Activated naive CD4-positive, alpha-beta T cell treated with anti-CD3 and anti-CD28 coated beads for 36 hours (primary cell): Measurements from ENCODE around the gene EEF1AKMT1. TPM values are rescaled to one million over a fixed set of nuclear protein-coding genes. Genes with fewer than 3 reads are reported as not detected.

ENCODE experiments used
- CTCF ChIA-PET: fragments of 350-600 bp; sonication (Branson Sonifier 250); formaldehyde crosslinking; loops from one replicate; lab custom pipeline; 2021; ENCODE audit warnings: antibody characterized with exemption; lab: Charles Lee
- DNase-seq: peaks from one replicate; pipeline ENCODE4 v3.0.0-alpha.2; 2020
- H3K27ac Mint-ChIP-seq: one replicate; pipeline ENCODE4 v1.8.0; 2021; ENCODE audit warnings: mild to moderate bottlenecking, mixed read lengths
- H3K27me3 Mint-ChIP-seq: one replicate; pipeline ENCODE4 v1.8.0; 2021; ENCODE audit warnings: low read depth, mixed read lengths
- H3K36me3 Mint-ChIP-seq: one replicate; pipeline ENCODE4 v1.8.0; 2021; ENCODE audit warnings: low read depth, mixed read lengths
- H3K4me1 Mint-ChIP-seq: one replicate; pipeline ENCODE4 v1.8.0; 2021; ENCODE audit warnings: low read depth, mixed read lengths
- H3K4me3 Mint-ChIP-seq: one replicate; pipeline ENCODE4 v1.8.0; 2021; ENCODE audit warnings: mild to moderate bottlenecking, moderate library complexity, mixed read lengths
- H3K9me3 Mint-ChIP-seq: one replicate; pipeline ENCODE4 v1.8.0; 2021; ENCODE audit warnings: mixed read lengths
- intact Hi-C: fragments of 100-400 bp; cut with micrococcal nuclease; formaldehyde crosslinking; loops from one replicate; pipeline ENCODE4 v1.15.1; 2023
- total RNA-seq, 2 experiments: library from RNA; stranded (reverse); gene quantifications; one replicate each; pipeline ENCODE4 v1.2.3, GENCODE V29; 2021

EEF1AKMT1 gene
- total RNA-seq, 2 experiments from 2014 or later, result 15.1 to 16.5 TPM

- DNase-seq, result no peak
- peaks cover 5% of the 10 kb centered on the region for H3K4me1 Mint-ChIP-seq
- CTCF ChIA-PET, result interaction anchor here (0.6 to 2.0 kb wide), 7 partner anchors 9 to 220 kb away, joined by 3 to 13 read pairs (median 5); partner anchors contain the start of gene IL17D
- H3K27ac Mint-ChIP-seq, result no peak overlapping the region
- intact Hi-C loops, result no loop called here
- no peak overlapping the region for H3K4me3 Mint-ChIP-seq
- H3K36me3 Mint-ChIP-seq, result no peaks in the 10 kb centered on the region
- peaks cover 8% of the 10 kb centered on the region for H3K27me3 Mint-ChIP-seq
- H3K9me3 Mint-ChIP-seq, result no peaks in the 10 kb centered on the region
These were observed 58.4 kb downstream of the EEF1AKMT1 start for GRCh38 chr13:20715330-20715712.

DNA sequence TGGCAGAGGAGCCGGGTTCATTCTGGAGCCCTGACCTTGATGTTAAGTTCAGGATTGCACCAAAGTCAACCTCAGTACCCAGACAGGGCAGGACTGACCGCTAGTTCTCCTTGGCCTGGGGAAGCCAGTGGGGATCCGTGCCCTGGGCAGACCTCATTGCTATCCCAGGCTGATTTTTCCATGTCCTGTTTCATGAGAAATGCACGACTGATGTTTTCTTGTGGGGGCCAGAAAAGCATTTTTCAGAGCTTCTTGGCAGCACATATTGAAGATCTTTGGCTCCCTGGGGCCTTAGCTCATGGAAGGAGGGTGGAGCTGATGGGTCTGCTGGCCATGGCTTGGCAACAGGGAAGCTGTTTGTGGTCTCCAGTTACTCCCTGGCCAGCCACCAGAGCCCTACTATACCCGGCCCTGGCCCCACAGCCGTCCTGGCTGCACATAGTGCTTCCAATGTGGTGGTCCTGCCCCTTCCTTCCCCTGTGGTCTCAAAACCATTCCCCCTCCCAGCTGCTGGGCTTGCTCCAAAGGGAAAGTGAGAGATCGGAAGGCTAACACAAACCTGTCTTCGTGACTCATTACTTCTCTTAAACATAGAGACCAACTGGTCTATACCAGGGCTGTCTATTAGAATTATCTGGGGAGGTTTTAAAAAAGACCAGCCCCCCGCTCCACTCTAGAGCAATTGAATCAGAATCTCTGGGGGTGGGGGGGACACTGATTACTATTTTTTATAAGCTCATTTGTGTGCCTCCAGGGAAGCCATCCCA, 59.0 kb downstream of the EEF1AKMT1 start:
- H3K27ac Mint-ChIP-seq, result no peak overlapping the region
- peaks cover 8% of the 10 kb centered on the region for H3K27me3 Mint-ChIP-seq
- H3K4me3 Mint-ChIP-seq, result no peak overlapping the region
- H3K36me3 Mint-ChIP-seq, result no peaks in the 10 kb centered on the region
- H3K9me3 Mint-ChIP-seq, result no peaks in the 10 kb centered on the region
- peaks cover 5% of the 10 kb centered on the region for H3K4me1 Mint-ChIP-seq
- no peak for DNase-seq
- CTCF ChIA-PET, result interaction anchor here (0.6 to 2.0 kb wide), 9 partner anchors 9 to 222 kb away, joined by 3 to 13 read pairs (median 5); partner anchors contain the start of gene IL17D
- intact Hi-C loops, result no loop called here

GRCh38 chr13:20714161-20714560, 59.6 kb downstream of the EEF1AKMT1 start:
- no peak overlapping the region for H3K4me3 Mint-ChIP-seq
- H3K36me3 Mint-ChIP-seq, result no peaks in the 10 kb centered on the region
- no peak for DNase-seq
- no peaks in the 10 kb centered on the region for H3K9me3 Mint-ChIP-seq
- peaks cover 8% of the 10 kb centered on the region for H3K27me3 Mint-ChIP-seq
- intact Hi-C loops, result no loop called here
- peaks cover 5% of the 10 kb centered on the region for H3K4me1 Mint-ChIP-seq
- H3K27ac Mint-ChIP-seq, result no peak overlapping the region
- CTCF ChIA-PET, result interaction anchor here (0.6 to 2.0 kb wide), 7 partner anchors 10 to 221 kb away, joined by 3 to 13 read pairs (median 5); no protein-coding TSS in a partner anchor

DNA sequence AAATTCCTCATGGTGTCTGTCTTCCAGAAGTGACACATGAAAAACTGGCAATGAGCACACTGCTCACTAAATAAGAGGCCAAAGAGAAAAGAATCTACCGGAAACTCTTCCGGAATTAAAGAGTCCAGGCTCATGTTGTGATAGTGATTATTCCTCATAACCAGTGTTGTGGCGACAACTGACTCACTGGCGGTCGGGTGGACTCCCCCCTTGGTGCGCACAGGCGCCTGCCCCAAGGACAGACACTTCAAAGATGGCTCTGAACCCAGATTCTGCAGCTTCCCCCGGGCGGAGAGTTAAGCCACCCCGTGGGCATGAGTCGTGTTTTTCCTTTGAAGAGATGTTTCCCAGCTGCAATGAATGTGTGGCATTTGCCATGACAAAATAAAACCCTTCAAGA, 60.0 kb downstream of the EEF1AKMT1 start:
- CTCF ChIA-PET, result interaction anchor here (0.6 to 2.0 kb wide), 8 partner anchors 10 to 221 kb away, joined by 3 to 13 read pairs (median 4); no protein-coding TSS in a partner anchor
- Mint-ChIP-seq H3K4me1 (peaks cover 5% of the 10 kb centered on the region), H3K27ac (no peak overlapping the region), H3K27me3 (peaks cover 8% of the 10 kb centered on the region), H3K36me3 (no peaks in the 10 kb centered on the region), H3K9me3 (no peaks in the 10 kb centered on the region), H3K4me3 (no peak overlapping the region)
- DNase-seq, result no peak
- intact Hi-C loops, result no loop called here

- Mint-ChIP-seq H3K36me3 (no peaks in the 10 kb centered on the region), H3K27me3 (peaks cover 8% of the 10 kb centered on the region), H3K4me1 (peaks cover 5% of the 10 kb centered on the region), H3K4me3 (no peak overlapping the region), H3K27ac (no peak overlapping the region), H3K9me3 (no peaks in the 10 kb centered on the region)
- intact Hi-C loops, result no loop called here
- CTCF ChIA-PET, result interaction anchor here (0.6 to 1.4 kb wide), 6 partner anchors 11 to 575 kb away, joined by 3 to 4 read pairs (median 3); no protein-coding TSS in a partner anchor
- DNase-seq, result no peak
These were observed 60.8 kb downstream of the EEF1AKMT1 start for GRCh38 chr13:20713014-20713376.

DNA sequence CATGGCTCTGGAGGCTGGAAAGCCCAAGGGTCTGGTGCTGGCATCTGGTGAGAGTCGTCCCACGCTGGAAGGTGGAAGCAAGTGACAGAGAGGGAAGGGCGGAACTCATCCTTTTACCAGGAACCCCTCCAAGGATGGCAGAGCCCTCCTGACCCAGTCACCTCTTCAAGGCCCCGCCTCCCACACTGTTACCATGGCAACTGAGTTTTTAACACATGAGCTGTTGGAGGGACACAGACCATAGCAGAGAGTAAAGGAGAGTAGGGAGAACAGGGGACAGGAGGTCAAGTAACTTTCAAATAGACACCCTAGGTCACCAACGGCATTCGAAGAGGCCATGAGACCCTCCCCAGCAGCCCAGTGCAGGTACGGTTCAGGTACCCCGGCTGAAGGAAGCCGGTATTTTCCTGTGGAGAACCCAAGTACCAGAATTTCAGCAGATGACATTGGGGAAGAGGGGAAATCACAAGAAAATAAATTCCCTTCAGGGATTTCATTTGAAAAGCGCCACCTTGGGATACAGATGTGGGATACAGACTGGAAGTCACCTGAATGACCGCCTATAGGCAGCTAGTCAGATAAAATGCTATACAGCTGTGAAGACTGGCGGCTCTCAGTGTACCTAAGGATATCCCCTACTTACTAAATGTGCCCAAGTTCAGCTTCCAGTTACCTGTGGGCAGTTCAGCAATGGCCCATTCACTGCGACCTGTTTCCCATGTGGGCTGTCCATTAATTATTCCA, 62.3 kb downstream of the EEF1AKMT1 start:
- CTCF ChIA-PET, result interaction anchor here (0.6 to 2.6 kb wide), 15 partner anchors 10 to 514 kb away, joined by 3 to 17 read pairs (median 4); no protein-coding TSS in a partner anchor
- no peaks in the 10 kb centered on the region for H3K9me3 Mint-ChIP-seq
- no peaks in the 10 kb centered on the region for H3K36me3 Mint-ChIP-seq
- H3K4me3 Mint-ChIP-seq, result no peak overlapping the region
- DNase-seq, result no peak
- H3K27me3 Mint-ChIP-seq, result peaks cover 8% of the 10 kb centered on the region
- intact Hi-C loops, result loop anchor here (1.0 kb wide), 2 partner anchors 117 to 214 kb away; no protein-coding TSS in a partner anchor
- no peak overlapping the region for H3K27ac Mint-ChIP-seq
- H3K4me1 Mint-ChIP-seq, result peaks cover 5% of the 10 kb centered on the region

GRCh38 chr13:20709782-20710181, 64.0 kb downstream of the EEF1AKMT1 start:
- H3K27ac Mint-ChIP-seq, result no peak overlapping the region
- H3K36me3 Mint-ChIP-seq, result no peaks in the 10 kb centered on the region
- H3K9me3 Mint-ChIP-seq, result no peaks in the 10 kb centered on the region
- CTCF ChIA-PET, result interaction anchor here (0.7 to 2.6 kb wide), 6 partner anchors 63 to 217 kb away, joined by 3 to 8 read pairs (median 4); no protein-coding TSS in a partner anchor
- H3K27me3 Mint-ChIP-seq, result peaks cover 8% of the 10 kb centered on the region
- no peak overlapping the region for H3K4me3 Mint-ChIP-seq
- peaks cover 5% of the 10 kb centered on the region for H3K4me1 Mint-ChIP-seq
- DNase-seq, result no peak
- intact Hi-C loops, result loop anchor here (10.0 kb wide), 1 partner anchor 185 kb away; the partner anchor contains the start of gene CRYL1

GRCh38 chr13:20709369-20709768, 64.4 kb downstream of the EEF1AKMT1 start:
- CTCF ChIA-PET, result interaction anchor here (0.7 to 1.9 kb wide), 5 partner anchors 63 to 216 kb away, joined by 3 to 8 read pairs (median 4); no protein-coding TSS in a partner anchor
- Mint-ChIP-seq H3K9me3 (no peaks in the 10 kb centered on the region), H3K27me3 (peaks cover 8% of the 10 kb centered on the region), H3K4me1 (peaks cover 5% of the 10 kb centered on the region), H3K27ac (no peak overlapping the region), H3K36me3 (no peaks in the 10 kb centered on the region), H3K4me3 (no peak overlapping the region)
- intact Hi-C loops, result loop anchor here (10.0 kb wide), 1 partner anchor 185 kb away; the partner anchor contains the start of gene CRYL1
- DNase-seq, result no peak

GRCh38 chr13:20708216-20708615, 65.5 kb downstream of the EEF1AKMT1 start:
- Mint-ChIP-seq H3K27me3 (peaks cover 2% of the 10 kb centered on the region), H3K9me3 (no peaks in the 10 kb centered on the region), H3K27ac (no peak overlapping the region), H3K36me3 (no peaks in the 10 kb centered on the region), H3K4me3 (no peak overlapping the region), H3K4me1 (peaks cover 5% of the 10 kb centered on the region)
- DNase-seq, result no peak
- intact Hi-C loops, result loop anchor here (10.0 kb wide), 1 partner anchor 183 kb away; the partner anchor contains the start of gene CRYL1
- CTCF ChIA-PET, result interaction anchor here (0.7 to 1.5 kb wide), 3 partner anchors 45 to 212 kb away, joined by 3 read pairs; no protein-coding TSS in a partner anchor

DNA sequence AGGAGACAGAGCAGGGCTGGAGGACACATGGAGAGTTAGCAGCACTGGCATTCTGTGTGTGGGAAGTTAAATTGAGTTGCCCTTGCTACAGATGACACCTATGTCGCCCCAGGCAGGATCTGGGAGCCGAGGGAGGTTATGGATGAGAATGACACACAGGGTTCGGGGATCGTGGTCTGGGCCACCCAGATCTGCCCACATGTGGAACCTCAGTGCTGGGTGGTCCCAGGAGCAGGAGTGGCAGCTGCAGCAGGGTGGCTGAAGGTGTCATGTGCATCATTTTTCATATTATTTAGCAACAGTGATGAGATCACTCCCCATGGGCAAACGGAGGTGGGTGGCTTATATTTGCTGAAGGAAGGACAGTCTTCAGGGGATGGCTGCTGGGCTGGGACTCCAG, 67.1 kb downstream of the EEF1AKMT1 start:
- H3K27me3 Mint-ChIP-seq, result no peaks in the 10 kb centered on the region
- intact Hi-C loops, result loop anchor here (10.0 kb wide), 1 partner anchor 182 kb away; the partner anchor contains the start of gene CRYL1
- H3K9me3 Mint-ChIP-seq, result no peaks in the 10 kb centered on the region
- CTCF ChIA-PET, result interaction anchor here (0.6 to 2.5 kb wide), 3 partner anchors 120 to 211 kb away, joined by 3 to 8 read pairs (median 4); no protein-coding TSS in a partner anchor
- no peak for DNase-seq
- peaks cover 5% of the 10 kb centered on the region for H3K4me1 Mint-ChIP-seq
- no peak overlapping the region for H3K27ac Mint-ChIP-seq
- no peaks in the 10 kb centered on the region for H3K36me3 Mint-ChIP-seq
- no peak overlapping the region for H3K4me3 Mint-ChIP-seq

DNA sequence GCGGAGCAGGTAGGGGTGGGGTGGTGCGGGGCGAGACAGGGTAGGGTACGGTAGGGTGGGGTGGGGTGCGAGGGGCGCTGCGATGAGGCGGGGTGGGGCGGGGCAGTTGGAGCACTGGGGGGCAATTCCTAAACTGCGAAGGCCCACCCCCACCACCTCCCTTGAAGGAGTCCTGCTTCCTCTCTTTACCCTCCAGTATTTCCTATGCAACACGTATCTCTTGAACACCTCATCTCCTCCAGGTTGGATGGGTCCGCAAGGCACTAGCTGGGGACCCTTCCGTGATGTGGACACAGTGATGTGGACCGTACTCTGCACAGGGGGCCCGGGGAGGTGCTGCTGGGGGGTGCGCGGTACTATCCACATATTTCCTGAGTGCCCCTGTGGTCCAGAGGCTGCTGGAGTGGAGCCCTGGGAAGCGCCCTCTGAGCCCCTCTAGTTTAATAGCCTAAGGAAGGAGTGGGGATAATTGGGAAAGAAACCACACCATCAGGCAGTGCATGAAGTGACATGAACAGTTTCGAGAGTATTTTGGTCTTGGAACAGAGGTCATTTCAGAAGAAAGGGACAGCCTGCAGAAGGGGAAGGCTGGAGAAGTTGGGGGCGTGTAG, 69.2 kb downstream of the EEF1AKMT1 start:
- DNase-seq, result no peak
- Mint-ChIP-seq H3K9me3 (no peaks in the 10 kb centered on the region), H3K36me3 (no peaks in the 10 kb centered on the region), H3K27ac (no peak overlapping the region), H3K4me3 (peak overlapping the region; percentile 65), H3K4me1 (peaks cover 5% of the 10 kb centered on the region), H3K27me3 (peaks cover 10% of the 10 kb centered on the region)
- CTCF ChIA-PET, result interaction anchor here (0.9 to 2.5 kb wide), 5 partner anchors 10 to 293 kb away, joined by 3 to 8 read pairs (median 4); no protein-coding TSS in a partner anchor
- intact Hi-C loops, result loop anchor here (1.0 to 10.0 kb wide), 8 partner anchors 69 to 898 kb away; partner anchors contain the start of genes CRYL1, EEF1AKMT1, IFT88 and MICU2
